ENCODE measurements around the gene TXNDC5. TPM values are rescaled to one million over a fixed set of nuclear protein-coding genes. Genes with fewer than 3 reads are reported as not detected.

The TXNDC5 gene
- total RNA-seq, 1 experiment from 2014 or later = 149 TPM

- DNase-seq (ENCODE audit: low spot score) = no peak
These were observed 41.7 kb downstream of the TXNDC5 start for GRCh38 chr6:7868926-7869325.

GRCh38 chr6:7866526-7866925 lies 44.1 kb downstream of the TXNDC5 start:
- DNase-seq (ENCODE audit: low spot score) = no peak

- no peak for DNase-seq (ENCODE audit: low spot score)
These were observed 44.8 kb downstream of the TXNDC5 start for GRCh38 chr6:7865781-7866180.

GRCh38 chr6:7859591-7859990 lies 51.0 kb downstream of the TXNDC5 start:
- DNase-seq (ENCODE audit: low spot score) = no peak

GRCh38 chr6:7851780-7852179 lies 58.8 kb downstream of the TXNDC5 start:
- no peak for DNase-seq (ENCODE audit: low spot score)

- no peak for DNase-seq (ENCODE audit: low spot score)
These were observed 62.4 kb downstream of the TXNDC5 start for GRCh38 chr6:7848229-7848628.

- DNase-seq (ENCODE audit: low spot score) = no peak
These were observed 63.4 kb downstream of the TXNDC5 start for GRCh38 chr6:7846966-7847818.

GRCh38 chr6:7841781-7842468 lies 68.7 kb downstream of the TXNDC5 start:
- DNase-seq (ENCODE audit: low spot score) = no peak

GRCh38 chr6:7836371-7837026 lies 74.1 kb downstream of the TXNDC5 start:
- no peak for DNase-seq (ENCODE audit: low spot score)

GRCh38 chr6:7833751-7834070 lies 76.9 kb downstream of the TXNDC5 start:
- no peak for DNase-seq (ENCODE audit: low spot score)

- DNase-seq (ENCODE audit: low spot score) = no peak
These were observed 77.5 kb downstream of the TXNDC5 start for GRCh38 chr6:7832904-7833750.

Other genes starting within 250 kb of the TXNDC5 start
- not detected in 2 replicates for gene BMP6, start 184.7 kb downstream of the TXNDC5 start, total RNA-seq (2014; rRNA removed; shearing (Covaris generic))
- 3.5 and 8.4 TPM in 2 replicates for gene BLOC1S5, start 153.6 kb upstream of the TXNDC5 start, total RNA-seq (2014; rRNA removed; shearing (Covaris generic))
- gene EEF1E1, start 191.8 kb upstream of the TXNDC5 start, total RNA-seq (2014; rRNA removed; shearing (Covaris generic)) = 50.6 and 56.3 TPM in 2 replicates